Breast epithelium (tissue), 3 donors: ENCODE data around the gene RNF149.

Experiments used
- CTCF ChIP-seq, 3 donors: fragments of 450-650 bp; IDR thresholded peaks; one replicate each; pipeline ENCODE4 v1.5.1; 2016 to 2017; ENCODE audit warnings: antibody characterized with exemption in 3 of 3, mild to moderate bottlenecking in 3 of 3, moderate library complexity in 3 of 3
- POLR2A ChIP-seq: fragments of 450-650 bp; IDR thresholded peaks from one replicate; pipeline ENCODE4 v1.6.1; 2016; ENCODE audit warnings: antibody characterized with exemption, mild to moderate bottlenecking, moderate library complexity
- POLR2AphosphoS5 ChIP-seq, 3 donors: sonication (generic); formaldehyde crosslinking; IDR thresholded peaks; one replicate each; pipeline ENCODE4 v1.6.1; 2017; ENCODE audit warnings: antibody characterized with exemption in 3 of 3

DNA sequence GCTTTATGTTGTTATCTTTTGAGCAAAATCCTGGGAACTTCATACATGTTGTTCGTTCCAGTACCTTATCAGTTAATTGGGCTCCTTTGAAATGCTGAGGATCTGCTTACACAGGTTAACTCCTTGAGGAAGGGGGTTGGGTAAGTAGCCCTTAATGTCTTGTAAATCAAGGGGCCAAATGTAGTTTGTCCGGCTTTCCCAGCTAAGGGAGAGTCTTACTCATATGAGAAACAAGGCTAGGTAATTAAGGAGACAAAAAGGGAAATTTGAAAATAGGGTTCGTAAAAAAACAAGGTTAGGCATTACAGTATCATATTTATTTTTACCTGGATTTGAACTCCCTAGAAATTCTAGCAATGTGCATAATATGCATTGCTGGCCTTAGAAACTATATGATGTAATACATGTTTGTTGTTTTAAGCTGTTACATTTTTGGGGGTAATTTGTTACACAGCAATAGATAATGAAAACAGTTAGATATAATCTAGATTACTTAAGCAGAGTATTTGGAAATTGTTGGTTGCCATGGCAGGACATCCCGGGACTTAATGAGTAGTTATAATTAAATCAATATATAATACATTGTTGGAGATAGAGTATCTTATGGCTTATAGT is 30.9 kb upstream of the RNF149 start:
- TF ChIP-seq CTCF (IDR thresholded peaks at IDR 0.05) (no peak), POLR2AphosphoS5 (IDR thresholded peaks at IDR 0.05) (no peak), POLR2A (no peak)
